Stomach (tissue), 4 donors: Measurements from ENCODE around the gene CAVIN1.
A peak's percentile ranks its signal among the peaks of the same experiment; 100 is the strongest.

Experiments used
- CTCF ChIP-seq, 7 experiments: fragments of 450-650 bp in 4 of 7; fragments of 200-600 bp in 3 of 7; sonication (generic) in 3 of 7; IDR thresholded peaks; one replicate each; pipeline ENCODE4 v1.5.1; 2016 to 2019; ENCODE audit warnings: antibody characterized with exemption in 7 of 7, control low read depth in 2 of 7, mild to moderate bottlenecking in 1 of 7
- POLR2A ChIP-seq, 4 donors: fragments of 450-650 bp; IDR thresholded peaks; one replicate each; pipeline ENCODE4 v1.6.1; 2016; ENCODE audit warnings: antibody characterized with exemption in 4 of 4, control low read depth in 2 of 4, mild to moderate bottlenecking in 1 of 4, moderate library complexity in 1 of 4
- POLR2AphosphoS5 ChIP-seq, 3 donors: sonication (generic); formaldehyde crosslinking; IDR thresholded peaks; one replicate each; pipeline ENCODE4 v1.6.1; 2016; ENCODE audit warnings: antibody characterized with exemption in 3 of 3

- TF ChIP-seq CTCF (IDR thresholded peaks at IDR 0.05) (no peak), POLR2A (IDR thresholded peaks at IDR 0.05) (no peak), POLR2AphosphoS5 (IDR thresholded peaks at IDR 0.05) (peak in 1 of 3 donors; percentile 31)
Observed at GRCh38 chr17:42456223-42457106, 33.4 kb upstream of the CAVIN1 start.
